Endothelial cell of coronary artery (primary cell): ENCODE measurements around the gene GINM1. TPM values are rescaled to one million over a fixed set of nuclear protein-coding genes. Genes with fewer than 3 reads are reported as not detected.

ENCODE experiments used
- total RNA-seq: library from RNA; depleted of rRNA; stranded (reverse); fragments of >200 nt; gene quantifications from 2 replicates; pipeline ENCODE4 v1.2.3, GENCODE V29; 2014

GINM1 gene, protein sequence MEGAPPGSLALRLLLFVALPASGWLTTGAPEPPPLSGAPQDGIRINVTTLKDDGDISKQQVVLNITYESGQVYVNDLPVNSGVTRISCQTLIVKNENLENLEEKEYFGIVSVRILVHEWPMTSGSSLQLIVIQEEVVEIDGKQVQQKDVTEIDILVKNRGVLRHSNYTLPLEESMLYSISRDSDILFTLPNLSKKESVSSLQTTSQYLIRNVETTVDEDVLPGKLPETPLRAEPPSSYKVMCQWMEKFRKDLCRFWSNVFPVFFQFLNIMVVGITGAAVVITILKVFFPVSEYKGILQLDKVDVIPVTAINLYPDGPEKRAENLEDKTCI
- 29.0 and 52.3 TPM in 2 replicates for total RNA-seq

DNA sequence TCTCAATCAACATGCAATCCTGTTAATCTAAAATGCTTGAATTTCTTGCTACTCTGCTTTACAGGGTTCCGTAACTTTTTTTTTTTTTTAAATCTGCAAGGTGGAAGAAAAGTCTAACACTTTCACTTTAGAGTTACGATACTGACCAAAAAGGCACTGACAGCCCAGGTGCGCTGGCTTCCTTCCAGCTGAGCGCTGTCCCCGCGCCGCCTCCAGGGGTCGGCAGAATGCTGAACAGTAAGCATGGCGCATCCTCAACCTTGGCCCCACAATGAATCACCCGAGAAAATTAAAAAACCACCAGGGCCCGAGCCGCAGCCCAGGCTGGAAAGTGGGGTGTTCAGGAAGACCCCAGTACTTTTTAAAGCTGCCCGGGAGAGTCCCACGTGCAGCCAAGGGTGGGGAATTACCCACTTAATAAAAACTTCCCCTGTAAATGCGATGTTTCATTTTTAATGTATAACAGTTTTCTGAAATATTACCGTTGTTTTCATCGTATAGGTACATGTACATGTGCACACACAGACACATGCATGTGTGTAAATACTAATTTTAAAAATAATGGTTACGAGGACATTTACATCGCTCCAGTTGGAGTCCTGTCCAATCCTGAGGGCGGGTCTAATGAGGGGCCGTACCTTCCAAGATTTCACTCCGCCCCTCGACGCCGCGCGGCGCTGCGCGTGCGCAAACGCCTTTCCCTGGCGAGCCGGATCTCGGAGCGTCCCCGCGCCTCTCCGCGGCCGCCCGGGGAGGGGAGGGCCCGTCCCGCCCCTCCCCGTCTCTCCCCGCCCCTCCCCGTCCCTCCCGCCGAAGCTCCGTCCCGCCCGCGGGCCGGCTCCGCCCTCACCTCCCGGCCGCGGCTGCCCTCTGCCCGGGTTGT, at the start of gene GINM1:
Gene GINM1, plus strand, starts transcription at position 849 of the 883 bp plus-strand sequence. CDS start 40 bp downstream, outside the sequence.

DNA sequence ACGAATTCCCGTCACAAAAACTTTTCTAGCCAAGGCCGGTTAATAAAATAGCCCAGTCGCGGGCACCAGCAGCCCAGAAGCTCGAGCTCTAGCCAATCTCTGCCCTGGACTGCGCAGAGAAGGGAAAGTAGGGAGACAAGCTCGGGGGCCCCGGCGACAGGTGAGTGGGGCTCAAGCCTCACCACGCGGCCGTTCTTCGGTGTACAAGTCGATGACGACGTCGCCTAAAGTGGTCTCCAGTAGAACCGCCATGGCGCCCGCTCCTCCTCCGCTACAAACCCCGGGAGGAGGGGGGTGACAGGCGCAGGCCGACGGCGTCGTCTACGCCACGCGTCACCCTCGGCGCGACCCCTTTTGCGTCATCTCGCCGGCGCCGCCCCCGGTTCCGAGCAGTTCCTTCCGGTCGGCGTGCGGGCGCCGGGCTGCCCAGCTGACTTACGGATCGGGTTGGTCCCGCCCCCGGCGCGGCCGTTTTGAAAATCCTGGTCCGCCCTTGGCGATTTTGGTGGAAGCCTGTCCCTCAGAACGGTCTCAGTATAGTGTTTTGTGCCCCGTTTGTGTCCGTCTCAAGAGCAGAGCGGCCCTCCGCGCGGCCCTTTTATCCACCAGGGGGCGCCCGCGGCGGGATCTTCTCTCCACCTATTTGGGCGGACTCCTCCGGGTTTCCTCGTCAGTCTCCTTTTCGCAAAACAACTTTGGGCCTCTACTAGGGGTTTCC, 20.3 kb upstream of the GINM1 start, which contains the start of gene PPIL4:
Gene PPIL4, minus strand, starts transcription at position 290 of the 718 bp plus-strand sequence. Its CDS starts 38 bp downstream, at position 252.

Other genes with a start within 250 kb of the GINM1 start
- gene TAB2, start 248.7 kb upstream of the GINM1 start, total RNA-seq = 13.5 and 22.0 TPM in 2 replicates
- 1.1 and 1.8 TPM in 2 replicates for gene SUMO4, start 166.1 kb upstream of the GINM1 start, total RNA-seq
- under 0.01 TPM in 2 replicates for gene ZC3H12D, start 81.4 kb upstream of the GINM1 start, total RNA-seq
- 25.3 and 25.4 TPM in 2 replicates for gene PPIL4, start 20.3 kb upstream of the GINM1 start, total RNA-seq
- gene KATNA1, start 82.3 kb downstream of the GINM1 start, total RNA-seq = 26.7 TPM in 2 replicates
- 6.2 and 8.9 TPM in 2 replicates for gene LATS1, start 151.7 kb downstream of the GINM1 start, total RNA-seq
- gene NUP43, start 180.2 kb downstream of the GINM1 start, total RNA-seq = 20.6 and 23.7 TPM in 2 replicates
- gene PCMT1, start 183.4 kb downstream of the GINM1 start, total RNA-seq = 103 and 120 TPM in 2 replicates